NCI-H1092 (cell line): ENCODE data around the gene CECR2.
A peak's percentile ranks its signal among the peaks of the same experiment; 100 is the strongest.

Experiments
- DNase-seq: peaks from one replicate; lab custom pipeline; 2025; lab: John Stamatoyannopoulos, UW

Gene CECR2

DNA sequence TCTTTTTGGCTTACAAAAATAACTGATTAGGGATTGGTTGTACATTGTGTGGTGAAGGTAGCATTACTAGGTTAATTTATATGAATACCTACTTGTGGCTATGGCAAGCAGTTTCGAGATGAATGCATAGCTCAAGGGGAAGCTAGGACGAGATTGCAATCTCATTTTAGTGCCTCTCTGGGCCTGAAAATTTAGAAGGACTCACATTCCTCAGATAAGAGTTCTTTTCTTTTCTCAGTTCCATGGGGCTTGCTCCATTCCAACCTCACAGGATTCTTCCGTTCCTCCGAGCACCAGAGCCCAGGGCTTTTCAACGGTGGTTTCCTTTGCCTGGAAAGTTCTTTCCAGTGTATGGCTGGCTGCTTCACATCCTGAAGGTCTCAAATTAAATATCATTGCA, 82.1 kb downstream of the CECR2 start:
- no peak for DNase-seq

DNA sequence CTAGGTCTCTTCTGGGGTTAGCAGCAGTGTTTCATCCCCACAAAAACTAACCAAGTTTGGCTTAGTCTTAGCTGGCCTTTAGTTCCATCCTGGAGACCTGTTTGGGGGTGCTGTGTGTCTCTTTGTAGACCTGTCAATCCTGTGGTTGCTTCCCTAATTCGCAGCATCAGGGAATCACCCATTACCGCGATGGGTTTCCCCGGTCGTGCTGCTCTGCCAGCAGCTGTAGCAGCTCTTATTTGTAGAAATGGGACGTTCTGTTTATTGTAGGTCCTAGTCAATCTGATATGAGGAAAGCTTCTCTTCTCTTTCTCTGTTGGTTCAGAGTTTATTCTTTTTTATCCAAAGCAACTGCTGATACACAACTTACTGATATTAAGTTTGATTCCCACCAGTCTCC, 91.6 kb downstream of the CECR2 start:
- no peak for DNase-seq

DNA sequence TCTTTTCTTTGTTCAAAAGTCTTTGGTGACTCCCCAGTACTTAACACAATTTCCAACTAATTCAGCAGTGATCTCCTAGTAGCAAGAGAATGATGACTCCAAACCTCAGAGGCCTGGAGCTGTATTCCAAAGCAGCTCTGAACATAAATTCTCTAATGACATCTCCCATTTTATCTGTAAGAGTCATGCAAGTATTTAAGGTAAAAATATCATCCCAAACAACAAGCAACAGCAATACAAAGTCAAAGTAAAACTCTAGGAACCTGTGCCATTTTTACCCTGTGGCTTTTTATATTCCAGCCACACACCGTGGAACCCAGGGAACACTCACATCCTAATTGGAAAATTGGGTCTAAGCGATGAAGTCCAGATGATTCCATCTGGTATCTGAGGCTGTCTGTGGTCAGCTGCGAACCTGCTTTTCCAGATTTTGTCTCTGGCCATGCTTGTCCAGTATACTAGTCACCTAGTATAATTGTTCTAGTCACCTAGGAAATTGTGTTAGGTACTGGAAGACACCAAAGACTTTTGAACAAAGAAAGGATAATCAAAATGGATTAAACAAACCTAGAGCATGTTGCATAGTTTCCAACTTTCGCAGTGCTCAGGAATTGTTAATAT, 101.7 kb downstream of the CECR2 start:
- DNase-seq: no peak

DNA sequence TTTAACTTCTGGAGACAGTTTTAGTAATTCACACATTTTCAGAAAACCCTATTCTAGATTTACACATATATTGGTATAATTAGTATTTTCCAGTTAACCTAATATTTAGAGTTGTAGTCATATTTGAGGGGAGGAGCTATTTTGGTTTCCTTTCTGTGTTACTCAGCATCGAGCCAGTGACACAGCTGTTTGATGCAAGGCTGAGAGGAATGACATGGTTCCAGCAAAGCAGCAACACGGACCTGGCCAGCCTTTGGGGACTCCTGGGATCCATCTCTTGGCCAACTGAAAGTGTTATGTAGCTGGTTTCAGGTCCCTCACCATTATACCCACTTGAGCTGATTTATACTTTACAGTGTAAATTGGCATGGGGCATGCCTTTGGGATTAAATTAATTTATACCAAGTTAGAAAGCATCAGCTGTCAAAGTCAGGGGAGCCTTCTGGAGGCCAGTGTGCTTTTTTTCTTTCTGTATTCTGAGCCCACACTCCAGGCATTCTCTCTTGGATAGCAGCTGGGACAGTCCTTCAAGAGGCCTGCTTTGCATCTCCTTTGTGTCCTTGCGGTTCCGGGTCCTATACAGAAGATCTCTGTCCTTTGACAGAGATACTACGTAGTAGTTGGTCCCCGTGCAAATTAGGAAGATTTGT, 102.8 kb downstream of the CECR2 start:
- no peak for DNase-seq

DNA sequence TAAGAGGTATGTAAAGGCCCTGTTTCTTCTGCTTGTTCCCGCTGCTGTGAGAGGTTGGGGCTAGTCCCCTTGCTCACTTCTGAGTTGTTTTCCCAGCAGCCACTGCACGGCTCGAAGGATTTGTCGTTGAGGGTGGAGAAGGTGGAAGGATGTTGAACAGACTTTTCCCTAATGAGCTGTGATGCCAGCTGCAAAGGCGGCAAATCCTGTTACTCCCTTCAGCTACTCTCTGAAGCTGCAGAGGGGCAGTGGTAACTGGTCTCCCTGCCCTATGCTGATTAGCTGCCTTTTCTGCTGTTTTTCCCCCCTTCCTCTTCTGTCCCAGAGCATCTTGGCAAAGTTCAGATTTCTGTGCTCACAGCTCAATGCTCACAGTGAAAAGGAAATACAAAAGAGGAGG, 103.7 kb downstream of the CECR2 start:
- DNase-seq: no peak

DNA sequence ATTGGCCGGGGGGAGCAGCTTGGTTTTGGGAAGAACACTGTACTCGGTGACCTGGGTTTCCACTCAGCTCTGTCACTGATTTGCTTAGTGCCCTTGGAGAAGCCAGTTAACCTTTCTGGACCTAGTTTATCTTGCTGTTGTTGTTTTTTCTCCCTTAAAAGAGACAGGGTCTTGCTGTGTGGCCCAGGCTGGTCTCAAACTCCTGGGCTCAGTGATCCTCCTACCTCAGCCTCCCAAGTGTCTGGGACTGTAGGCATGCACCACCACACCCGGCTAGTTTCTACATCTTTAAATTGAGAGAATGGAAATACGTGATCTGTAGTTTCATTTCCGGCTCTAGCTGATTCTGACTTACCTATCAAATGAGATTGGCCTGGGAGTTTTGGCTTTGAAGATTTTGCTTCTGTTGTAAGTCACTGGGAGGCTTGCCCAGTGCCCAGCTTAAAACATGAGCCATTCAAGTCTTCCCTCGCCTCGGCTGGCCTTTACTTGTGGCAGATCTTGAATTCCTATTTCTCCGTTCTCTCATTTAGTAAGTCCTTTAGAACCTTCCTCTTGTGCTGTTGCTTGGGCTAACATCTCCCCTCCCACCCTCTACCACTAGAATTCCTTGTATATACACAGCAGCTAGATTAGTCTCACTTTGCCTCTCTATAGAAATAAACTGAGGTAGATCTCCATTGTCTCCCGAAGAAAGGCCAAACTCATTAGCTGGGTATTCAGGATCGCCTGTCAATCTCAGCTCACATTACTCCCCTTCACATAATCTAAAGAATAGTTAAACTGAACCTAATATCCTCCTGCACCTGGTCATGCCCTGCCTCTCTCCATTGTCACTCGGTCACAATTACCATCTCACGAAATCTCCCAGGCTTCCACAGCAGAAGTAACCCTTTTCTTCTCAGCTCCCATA, 106.3 kb downstream of the CECR2 start:
- DNase-seq: no peak

DNA sequence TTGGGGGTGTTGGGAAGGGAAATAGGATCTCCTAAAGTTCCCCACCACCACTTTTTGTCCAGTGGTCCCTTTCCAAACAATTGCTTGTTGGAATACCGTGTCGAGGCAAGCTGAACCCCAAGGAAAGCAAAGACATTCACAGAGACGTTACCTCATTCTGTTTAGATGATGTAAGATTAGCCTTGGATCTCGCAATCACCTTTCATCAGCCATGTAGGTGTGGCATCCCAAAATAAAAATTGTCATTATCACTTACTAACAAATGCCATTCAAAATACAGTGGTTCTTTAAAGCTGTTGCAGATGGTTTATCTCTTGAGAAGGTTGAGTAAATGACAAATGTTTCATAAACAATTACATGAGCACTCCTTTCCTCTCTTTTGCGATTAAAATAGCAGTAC, 107.6 kb downstream of the CECR2 start:
- no peak for DNase-seq

DNA sequence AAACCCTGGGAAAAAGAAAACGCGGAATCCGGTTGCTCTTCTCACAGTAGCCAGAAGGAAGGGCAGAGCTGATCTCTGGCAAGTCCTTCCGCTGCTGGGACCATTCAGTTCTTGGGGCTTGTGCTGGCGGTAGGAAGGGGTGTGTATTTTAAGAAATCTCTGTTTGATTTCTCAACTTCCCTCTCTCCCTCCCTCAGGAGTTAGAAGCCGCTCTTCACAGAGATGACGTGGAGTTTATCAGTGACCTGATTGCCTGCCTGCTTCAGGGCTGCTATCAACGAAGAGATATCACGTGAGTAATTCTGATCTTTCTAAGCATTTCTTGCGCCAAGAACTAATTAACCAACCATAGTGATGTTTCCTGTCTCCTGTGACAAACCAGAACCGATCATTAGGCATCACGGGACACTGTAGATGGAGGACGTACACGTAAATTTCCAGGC, 108.2 kb downstream of the CECR2 start:
- peak; percentile 14 for DNase-seq

DNA sequence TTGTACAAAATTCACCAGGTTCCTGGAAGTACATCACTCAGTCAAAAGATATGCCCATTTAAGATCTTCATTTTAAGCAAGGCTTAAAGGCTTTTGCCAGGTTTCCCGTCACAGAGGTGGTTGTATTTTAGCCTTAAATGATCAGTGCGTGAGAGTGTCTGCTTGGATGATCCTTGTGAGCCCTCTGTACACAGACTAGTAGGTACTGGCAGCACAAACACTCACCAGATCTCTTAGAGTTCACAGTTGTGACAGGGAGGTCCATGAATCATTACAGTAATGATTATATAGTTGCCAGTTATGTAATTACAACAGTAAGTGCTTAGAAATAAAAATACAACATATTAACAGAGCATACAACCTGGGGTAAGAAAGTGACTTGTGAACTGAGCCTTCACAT, 109.9 kb downstream of the CECR2 start:
- DNase-seq: no peak

DNA sequence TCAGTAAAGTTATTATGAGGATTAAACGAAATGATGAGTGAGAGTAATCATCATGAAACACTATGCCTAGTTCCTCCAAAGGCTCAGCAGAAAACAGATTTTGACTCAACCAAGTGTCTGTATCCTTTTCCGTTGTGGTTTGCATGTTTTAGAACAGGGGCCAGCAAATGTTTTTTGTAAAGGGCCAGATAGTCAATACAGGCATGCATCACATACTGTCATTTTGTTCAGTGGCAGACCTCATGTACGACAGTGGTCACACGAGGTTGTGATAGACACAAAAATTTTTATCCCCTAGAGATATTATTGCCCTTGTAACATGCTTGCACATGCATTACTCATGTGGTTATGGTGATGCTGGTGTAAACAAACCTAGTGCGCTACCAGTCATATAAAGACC, 112.2 kb downstream of the CECR2 start:
- DNase-seq: no peak

DNA sequence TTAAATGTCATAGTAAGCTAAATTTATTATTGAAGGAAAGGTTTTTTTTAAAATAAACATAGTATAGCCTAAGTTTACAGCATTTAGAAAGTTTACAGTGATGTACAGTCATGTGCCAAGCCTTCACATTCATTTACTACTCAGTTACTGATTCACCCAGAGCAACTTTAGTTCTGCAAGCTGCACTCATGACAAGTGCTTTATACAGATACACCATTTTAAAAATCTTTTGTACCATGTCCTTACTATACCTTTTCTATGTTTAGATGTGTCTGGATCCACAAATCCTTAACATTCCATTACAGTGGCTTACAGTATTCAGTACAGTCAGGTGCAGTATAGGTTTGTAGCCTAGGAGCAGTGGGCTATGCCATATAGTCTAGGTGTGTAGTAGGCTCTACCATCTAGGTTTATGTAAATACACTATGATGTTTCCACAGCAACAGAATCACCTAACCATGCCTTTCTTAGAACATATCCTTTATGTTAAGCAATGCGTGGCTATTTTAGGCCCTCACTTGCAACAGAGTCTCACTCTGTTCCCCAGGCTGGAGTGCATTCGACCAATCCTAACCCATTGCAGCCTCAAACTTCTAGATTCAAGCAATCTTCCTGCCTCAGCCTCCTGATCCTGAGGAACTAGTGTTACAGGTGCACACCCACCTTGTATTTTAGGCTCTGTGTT, 114.6 kb downstream of the CECR2 start:
- DNase-seq: no peak

DNA sequence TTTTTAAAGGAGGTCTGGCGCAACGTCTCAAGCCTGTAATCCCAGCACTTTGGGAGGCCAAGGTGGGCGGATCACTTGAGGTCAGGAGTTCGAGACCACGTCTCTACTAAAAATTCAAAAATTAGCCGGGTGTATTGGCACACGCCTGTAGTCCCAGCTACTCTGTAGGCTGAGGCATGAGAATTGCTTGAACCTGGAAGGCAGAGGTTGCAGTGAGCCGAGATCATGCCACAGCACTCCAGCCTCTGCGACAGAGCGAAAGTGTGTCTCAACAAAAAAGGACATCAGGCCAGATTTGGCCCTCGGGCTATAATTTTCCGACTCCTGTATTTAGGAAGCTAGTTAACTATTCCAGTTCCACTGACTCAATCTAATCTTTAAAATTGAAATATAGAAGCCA, 115.3 kb downstream of the CECR2 start:
- no peak for DNase-seq

DNA sequence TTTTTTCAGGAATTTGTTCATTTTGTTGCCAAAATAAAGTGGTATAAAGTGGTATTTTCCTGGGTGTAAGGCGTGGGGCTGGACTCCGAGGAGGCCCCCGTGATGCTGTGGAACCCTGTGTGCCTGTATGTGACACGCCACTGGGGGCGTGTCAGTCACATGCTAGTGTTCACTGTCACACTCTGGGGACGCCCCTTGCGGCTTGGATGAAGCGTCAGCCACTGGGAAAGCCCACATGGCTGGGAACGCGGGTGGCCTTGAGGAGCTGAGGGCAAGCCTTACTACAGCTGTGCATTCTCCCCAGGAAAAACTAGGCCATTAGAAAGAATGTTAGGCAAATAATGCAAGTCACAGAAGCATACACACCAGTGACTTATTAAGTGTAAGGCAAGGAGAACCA, 117.1 kb downstream of the CECR2 start:
- no peak for DNase-seq

DNA sequence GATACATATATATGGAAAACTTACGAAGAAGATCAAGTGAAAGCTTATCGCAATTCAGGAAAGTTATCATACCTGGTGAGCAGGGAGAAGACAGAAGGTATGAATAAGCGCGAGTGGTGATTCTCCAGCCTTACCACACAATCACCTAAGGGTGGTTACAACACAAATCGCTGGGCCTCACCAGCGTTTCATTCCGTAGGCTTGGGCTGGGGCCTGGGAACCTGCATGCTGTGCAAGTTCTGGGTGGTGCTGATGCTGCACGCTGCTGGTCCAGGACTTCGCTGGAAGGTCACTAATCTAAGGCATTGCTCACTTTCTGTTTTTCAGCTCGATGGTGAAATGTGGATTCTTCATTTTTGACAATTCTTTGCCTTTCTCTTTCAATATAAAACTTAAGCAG, 117.5 kb downstream of the CECR2 start:
- DNase-seq: no peak

DNA sequence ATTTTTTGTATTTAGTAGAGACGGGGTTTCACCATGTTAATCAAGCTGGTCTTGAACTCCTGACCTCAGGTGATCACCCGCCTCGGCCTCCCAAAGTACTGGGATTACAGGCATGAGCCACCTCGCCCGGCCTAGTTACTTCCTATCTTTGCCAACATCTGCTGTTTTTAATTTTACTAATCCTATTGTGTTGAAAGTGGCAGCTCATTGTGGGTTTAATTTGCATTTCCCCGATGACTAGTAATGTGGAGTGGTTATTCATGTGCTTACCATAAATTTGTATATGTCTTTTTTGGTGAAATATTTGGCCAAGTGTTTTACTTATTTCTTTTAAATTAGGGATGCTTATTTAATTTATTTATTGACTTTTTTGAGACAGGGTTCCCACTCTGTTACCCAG, 119.8 kb downstream of the CECR2 start:
- DNase-seq: no peak

DNA sequence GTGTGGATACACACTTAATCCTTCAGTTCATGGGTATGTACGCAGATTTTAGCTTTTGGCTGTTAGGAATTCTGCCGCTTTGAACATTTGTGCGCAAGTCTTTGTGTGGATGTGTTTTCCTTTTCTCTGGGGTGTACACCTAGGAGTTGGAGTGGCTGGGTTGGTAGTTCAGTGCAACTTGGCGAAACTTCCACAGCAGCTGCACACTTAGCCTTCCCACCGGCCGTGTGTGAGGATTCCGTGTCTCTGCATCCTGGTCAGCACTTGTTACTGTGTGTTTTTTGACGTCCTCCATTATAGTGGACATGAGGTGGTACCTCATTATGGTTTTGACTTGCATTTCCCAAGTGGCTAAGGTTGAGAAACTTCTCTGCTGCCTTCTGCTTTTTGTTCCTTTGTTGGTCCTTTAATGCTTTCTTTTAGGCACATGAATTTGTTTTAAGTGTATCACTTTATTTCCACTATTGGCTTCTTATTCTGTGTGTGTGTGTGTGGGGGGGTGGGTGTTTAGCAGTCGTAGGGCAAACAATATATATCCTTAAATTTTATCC, 121.9 kb downstream of the CECR2 start:
- DNase-seq: no peak

DNA sequence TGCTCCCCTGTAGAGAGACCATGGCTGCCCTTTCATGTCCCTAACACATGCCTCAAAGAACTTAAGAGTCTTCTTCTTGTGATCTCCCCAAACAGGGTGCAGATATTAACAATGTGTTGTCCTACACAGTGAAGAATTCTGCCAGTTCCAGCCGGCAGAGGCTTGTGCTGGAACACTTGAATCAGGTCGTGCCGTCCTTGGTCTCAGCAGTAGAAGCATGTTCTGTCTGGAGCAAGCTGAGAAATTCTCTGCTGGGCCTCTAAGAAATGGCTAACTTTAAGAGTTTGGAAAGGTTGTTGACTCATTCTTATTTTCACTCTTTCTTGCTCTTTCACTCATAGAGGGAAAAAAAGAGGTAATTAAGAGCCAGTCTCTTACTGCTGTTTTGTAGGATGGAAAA, 123.0 kb downstream of the CECR2 start:
- DNase-seq: no peak

DNA sequence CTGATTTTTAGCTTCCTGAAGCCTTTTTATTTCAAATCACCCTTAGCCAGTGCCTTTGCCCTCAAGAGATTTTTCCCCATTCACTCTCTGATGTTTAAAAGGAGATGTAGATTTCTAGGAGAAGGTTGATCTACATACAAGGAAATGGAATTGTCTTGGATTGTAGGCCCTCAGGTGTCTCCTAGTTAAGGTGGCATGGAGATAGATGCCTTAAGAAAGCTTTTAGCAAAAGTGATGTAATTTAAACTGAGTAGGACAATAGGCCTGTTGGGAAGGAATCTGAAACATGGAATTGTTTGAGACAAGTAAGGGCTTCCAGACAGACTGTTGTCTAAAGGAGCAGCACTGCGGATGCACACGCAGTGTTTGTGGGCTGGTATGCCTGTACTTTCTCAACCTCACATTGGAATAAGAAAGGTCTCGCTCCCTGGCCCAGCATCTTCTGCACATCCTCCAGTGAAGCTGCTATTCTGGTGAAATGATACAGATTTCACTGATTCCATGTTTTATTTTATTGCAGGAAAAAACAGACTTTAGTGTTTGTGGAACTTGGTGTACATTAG, 124.2 kb downstream of the CECR2 start:
- no peak for DNase-seq

DNA sequence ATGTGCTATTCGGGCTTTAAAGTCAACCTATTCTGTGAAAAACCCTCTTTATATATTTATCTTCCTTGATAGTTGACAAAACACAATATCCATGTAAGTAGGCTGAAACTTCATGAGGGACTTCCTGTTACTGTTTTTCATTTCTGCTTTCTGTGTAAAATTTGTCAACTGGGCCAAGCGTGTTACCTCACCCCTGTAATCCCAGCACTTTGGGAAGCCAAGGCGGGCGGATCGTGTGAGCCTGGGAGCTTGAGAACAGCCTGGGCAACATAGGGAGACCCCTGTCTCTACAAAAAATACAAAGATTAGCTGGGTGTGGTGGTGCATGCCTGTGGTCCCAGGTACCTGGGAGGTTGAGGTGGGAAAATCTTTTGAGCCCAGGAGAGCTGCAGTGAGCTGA, 127.6 kb downstream of the CECR2 start:
- DNase-seq: no peak

DNA sequence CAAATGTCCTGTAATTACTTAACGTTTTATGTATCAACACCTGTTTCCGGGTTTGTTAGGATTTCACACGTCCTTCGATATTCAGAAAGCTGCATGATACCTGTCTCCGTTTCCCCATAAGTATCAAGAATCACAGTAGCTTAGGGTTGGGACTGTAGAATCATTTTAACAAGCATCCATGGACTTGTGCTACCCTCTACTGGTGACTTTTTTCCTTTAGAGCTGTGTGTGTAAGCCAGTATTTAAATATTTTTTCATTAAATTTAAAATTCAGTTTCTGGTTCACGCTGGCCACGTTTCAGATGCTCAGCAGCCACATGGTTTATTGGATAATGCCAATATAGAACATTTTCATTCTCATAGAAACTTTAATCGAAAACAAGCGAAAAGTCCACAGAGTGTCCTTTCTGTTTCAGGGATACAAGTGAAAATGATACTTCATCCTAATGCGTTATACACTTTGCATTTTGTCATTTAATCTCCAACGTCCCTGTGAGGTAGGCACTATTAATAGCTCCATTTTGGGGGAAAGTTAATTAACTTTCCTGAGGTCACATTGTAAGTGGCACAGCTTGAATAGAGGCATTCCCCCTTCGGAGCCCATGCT, 132.5 kb downstream of the CECR2 start:
- DNase-seq: peak; percentile 35

DNA sequence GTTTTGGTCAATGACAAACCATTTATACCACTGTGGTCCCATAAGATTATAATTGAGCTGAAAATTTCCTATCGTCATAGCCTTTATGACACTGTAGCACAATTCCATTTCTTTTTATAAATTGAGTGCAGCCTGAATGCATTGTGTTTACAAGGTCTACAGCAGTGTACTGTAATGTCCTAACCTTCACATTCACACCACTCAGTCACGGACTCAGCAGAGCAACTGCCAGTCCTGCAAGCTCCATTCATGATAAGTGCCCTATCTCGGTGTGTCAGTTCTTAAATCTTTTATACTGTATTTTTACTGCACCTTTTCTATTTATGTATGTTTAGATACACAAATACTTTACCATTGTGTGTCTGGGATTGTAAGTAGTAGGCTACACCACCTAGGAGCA, 138.8 kb downstream of the CECR2 start:
- no peak for DNase-seq

DNA sequence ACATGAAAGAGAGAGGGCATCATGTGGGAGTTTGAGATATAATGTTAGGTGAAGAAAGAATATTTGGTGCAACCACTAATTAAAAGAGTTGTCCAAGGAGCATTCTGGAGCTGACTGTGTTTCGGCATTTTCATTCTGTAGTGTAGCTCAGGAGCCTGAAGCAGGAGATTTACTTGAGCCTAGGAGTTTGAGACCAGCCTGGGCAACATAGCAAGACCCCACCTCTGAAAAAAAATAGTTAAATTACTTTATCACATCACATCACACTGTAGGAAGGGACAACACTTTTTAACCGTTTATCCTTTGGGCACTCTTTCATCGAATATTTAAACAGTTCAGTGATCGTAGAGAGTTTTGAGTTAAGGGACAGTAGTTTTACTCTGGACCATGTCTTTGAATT, 143.7 kb downstream of the CECR2 start:
- DNase-seq: no peak
